ES-I3 (cell line): ENCODE data around the gene PSG6.
"Not testable (repeated sequence)": the region's sequence is repeated elsewhere in the genome, so short reads cannot be mapped to it uniquely, and the experiment has no call there.

ENCODE experiments used
- H3K36me3 ChIP-seq: 2 replicates; pipeline ENCODE4 v1.6.1; 2013; ENCODE audit warnings: mild to moderate bottlenecking, low read length, control low read depth, moderate library complexity; ENCODE audit not compliant: insufficient read depth
- H3K4me1 ChIP-seq: 2 replicates; pipeline ENCODE4 v1.6.1; 2013; ENCODE audit warnings: mild to moderate bottlenecking, control low read depth, low read length; ENCODE audit not compliant: insufficient read depth
- H3K9ac ChIP-seq: 2 replicates; pipeline ENCODE4 v1.6.1; 2013; ENCODE audit warnings: low read depth, mild to moderate bottlenecking, low read length, moderate library complexity
- H3K9me3 ChIP-seq: 2 replicates; pipeline ENCODE4 v1.6.1; 2013; ENCODE audit warnings: mild to moderate bottlenecking, low read length, moderate library complexity; ENCODE audit not compliant: control insufficient read depth, insufficient read depth

The PSG6 gene

GRCh38 chr19:42852821-42853220 lies 64.9 kb downstream of the PSG6 start:
- not testable (repeated sequence) for H3K36me3 ChIP-seq, H3K4me1 ChIP-seq, H3K9me3 ChIP-seq, H3K9ac ChIP-seq
